Measurements from ENCODE around the gene PPP1R16B.
"Not testable (repeated sequence)": the region's sequence is repeated elsewhere in the genome, so short reads cannot be mapped to it uniquely, and the experiment has no call there.

The PPP1R16B gene

DNA sequence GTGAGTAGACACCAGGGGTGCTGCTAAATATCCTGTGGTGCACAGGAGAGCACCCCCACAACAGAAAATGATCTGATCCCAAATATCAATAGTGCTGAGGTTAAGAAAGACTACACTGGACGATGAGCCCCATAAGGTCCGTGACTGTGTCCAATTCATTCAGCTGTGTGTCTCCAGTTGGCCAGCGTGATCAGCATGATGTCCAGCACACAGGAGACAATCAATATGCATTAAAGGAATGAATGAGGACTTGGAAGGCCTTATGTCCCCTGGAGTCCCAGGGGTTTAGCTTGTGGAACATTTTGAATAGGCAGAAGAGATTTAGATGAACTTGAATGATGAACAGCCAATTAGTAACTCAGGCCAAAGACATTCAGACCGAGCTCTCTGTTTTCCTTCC is 6.3 kb downstream of the PPP1R16B start:
- TF ChIP-seq, protein P1, sequence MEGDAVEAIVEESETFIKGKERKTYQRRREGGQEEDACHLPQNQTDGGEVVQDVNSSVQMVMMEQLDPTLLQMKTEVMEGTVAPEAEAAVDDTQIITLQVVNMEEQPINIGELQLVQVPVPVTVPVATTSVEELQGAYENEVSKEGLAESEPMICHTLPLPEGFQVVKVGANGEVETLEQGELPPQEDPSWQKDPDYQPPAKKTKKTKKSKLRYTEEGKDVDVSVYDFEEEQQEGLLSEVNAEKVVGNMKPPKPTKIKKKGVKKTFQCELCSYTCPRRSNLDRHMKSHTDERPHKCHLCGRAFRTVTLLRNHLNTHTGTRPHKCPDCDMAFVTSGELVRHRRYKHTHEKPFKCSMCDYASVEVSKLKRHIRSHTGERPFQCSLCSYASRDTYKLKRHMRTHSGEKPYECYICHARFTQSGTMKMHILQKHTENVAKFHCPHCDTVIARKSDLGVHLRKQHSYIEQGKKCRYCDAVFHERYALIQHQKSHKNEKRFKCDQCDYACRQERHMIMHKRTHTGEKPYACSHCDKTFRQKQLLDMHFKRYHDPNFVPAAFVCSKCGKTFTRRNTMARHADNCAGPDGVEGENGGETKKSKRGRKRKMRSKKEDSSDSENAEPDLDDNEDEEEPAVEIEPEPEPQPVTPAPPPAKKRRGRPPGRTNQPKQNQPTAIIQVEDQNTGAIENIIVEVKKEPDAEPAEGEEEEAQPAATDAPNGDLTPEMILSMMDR (IDR thresholded peaks at IDR 0.05; ENCODE audit: low read depth, low read length, missing control alignments) = no peak
- no peak for DNase-seq (ENCODE audit: low read depth)
- no peak overlapping the region for H3K4me3 ChIP-seq (ENCODE audit: low read depth, low read length)

DNA sequence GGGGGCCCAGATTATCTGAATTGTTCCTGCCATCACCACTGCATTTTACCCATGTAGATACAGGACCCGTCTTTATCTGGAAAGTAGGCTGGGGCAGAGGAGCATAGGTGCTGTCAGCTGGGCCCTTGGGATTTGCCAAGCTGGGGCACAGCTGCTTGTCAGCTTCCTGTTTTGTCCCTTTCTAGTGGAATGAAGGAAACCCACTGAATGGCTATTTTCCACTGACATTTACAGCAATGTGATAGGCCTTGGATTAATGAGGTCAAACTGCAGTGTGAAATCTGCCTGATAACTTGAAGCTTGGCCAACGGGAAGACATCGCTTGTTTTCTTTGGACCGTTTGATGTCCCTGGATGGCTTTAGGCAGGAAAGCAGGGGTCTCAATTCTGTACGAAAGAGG is 6.7 kb downstream of the PPP1R16B start:
- TF ChIP-seq, protein P1 (IDR thresholded peaks at IDR 0.05; ENCODE audit: low read depth, low read length, missing control alignments) = no peak
- no peak for DNase-seq (ENCODE audit: low read depth)
- H3K4me3 ChIP-seq (ENCODE audit: low read depth, low read length) = no peak overlapping the region

DNA sequence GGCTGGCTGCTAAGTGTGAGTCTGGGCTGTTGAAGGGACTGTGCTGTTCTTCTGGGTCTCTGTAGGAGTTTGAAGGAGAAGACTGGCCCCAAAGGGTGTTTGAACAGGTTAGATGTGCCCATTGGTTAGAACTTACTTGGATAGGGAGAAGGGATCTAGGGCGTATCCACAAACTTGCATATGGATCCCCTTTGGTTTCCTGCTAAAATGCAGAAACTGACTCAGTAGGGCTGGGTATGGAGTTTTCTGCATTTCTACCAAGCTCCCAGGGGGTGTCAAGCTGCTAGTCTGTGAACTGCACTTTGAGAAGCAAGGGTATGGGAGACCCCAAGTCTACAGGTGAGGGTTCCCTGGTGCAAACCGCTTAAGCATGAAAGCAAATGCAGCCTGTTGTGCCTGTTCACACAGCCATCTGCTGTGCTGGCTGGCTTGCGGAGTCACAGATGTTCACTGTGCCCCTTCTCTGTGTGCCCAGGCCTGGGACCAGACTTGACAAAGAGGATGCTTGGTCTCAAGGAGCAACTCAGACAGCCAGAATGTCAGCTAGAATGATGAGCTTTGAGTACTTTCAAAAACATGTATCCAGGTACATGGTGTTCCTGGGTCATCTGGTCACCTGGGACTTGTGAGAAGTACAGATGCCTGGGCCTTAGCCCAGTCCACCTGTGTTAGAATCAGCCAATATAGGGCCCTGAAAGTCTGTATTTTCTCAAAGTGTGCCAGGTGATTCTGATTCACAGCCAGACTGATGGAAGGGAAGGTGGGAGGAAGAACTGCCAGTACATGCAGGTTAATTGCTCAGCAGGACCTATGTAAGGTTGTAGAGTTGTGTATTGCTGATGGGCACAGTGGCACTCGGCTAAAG is 7.4 kb downstream of the PPP1R16B start:
- DNase-seq (ENCODE audit: low read depth) = no peak
- TF ChIP-seq, protein P1 (IDR thresholded peaks at IDR 0.05; ENCODE audit: low read depth, low read length, missing control alignments) = no peak
- H3K4me3 ChIP-seq (ENCODE audit: low read depth, low read length) = no peak overlapping the region

DNA sequence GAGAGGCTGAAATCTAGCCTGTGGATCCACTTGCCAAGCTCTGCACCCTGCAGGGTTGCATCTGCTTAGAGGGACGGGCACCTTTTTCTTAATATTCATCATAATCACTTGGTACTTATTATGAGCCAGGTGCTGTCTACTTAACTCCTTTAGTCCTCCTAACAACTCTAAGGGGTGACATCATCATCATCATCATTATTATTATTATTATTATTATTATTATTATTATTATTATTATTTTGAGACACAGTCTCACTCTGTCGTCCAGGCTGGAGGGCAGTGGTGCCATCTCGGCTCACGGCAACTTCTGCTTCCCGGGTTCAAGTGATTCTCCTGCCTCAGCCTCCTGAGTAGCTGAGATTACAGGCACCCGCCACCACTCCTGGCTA is 8.1 kb downstream of the PPP1R16B start:
- DNase-seq (ENCODE audit: low read depth); H3K4me3 ChIP-seq (ENCODE audit: low read depth, low read length): not testable (repeated sequence)

DNA sequence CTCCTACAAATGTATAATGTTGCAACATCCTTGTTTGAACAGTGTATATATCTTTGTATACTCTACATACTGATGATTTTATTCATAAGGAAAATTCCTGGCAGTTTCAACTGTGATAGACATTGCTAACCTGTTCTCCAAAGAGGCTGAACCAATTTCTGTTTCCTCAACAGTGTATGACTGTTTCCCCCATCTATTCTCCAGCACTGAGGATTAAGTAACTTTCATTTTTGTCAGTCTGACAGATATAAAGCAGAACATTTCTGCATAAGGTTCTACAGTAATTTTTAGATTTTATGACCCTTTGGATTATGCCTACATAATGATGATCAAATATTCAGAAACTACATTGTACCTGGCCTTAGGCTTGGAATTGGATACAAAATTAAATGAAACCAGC is 9.9 kb downstream of the PPP1R16B start:
- TF ChIP-seq, protein P1 (IDR thresholded peaks at IDR 0.05; ENCODE audit: low read depth, low read length, missing control alignments) = no peak
- H3K4me3 ChIP-seq (ENCODE audit: low read depth, low read length) = no peak overlapping the region
- no peak for DNase-seq (ENCODE audit: low read depth)

DNA sequence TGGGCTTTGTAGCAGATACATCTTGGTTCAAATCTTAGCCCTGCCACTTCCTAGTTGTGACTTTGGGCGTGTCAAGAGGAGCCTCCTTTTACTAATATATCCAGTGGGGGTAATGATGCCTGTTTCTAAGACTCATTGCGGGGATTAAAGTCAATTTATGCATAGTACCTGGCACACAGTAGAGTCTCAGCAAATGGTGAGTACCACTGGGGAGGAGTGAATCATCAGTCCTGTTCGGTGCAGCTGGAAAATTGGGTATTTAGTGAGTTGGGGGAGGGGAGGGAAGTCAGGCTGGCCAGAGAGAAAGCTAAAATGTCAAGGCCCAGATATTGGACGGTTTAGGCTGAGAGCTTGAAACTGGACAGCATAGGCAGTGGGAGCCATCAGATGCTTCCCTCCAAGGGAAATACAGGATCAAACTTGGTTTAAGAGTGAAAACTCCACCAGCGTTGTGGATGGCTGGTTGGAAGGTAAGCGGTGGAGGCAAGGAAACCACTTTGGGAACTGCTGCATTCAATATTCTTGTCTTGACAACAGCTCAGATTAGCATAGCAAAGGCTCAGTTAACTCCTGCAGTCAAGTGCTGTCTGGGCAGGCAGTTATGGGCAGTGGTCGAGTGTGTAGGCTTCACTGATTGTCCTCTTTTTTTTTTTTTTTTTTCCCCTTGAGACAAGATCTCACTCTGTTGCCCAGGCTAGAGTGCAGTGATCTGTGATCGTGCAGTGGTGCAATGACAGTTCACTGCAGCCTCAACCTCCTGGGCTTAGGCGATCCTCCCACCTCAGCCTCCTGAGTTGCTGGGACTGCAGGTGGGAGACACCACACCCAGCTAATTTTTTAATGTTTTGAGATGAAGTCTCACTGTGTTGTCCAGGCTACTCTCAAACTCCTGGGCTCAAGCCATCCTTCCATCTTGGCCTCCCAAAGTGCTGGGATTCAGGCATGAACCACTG is 12.9 kb downstream of the PPP1R16B start:
- no peak overlapping the region for H3K4me3 ChIP-seq (ENCODE audit: low read depth, low read length)
- DNase-seq (ENCODE audit: low read depth) = no peak
- TF ChIP-seq, protein P1 (IDR thresholded peaks at IDR 0.05; ENCODE audit: low read depth, low read length, missing control alignments) = no peak

DNA sequence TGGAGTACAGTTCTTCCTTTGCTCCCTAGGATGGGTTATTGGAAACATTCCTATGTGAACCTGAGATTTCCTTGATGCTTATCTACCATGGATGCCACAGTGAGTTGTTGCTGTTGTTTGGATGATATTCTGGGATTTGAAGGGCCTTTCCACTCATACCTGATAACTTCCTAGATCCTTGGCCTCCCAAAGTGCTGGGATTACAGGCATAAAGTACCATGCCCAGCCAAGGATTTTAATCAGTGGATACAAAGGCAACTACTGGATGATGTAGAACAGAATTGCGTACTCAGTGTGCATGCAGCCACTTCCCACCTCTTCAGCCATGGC is 20.0 kb downstream of the PPP1R16B start:
- H3K4me3 ChIP-seq (ENCODE audit: low read depth, low read length) = no peak overlapping the region
- DNase-seq (ENCODE audit: low read depth) = no peak
- TF ChIP-seq, protein P1 (IDR thresholded peaks at IDR 0.05; ENCODE audit: low read depth, low read length, missing control alignments) = no peak

Data from GM12864 (cell line).